ENCODE results near the gene FHL3.
"Not testable (repeated sequence)": the region's sequence is repeated elsewhere in the genome, so short reads cannot be mapped to it uniquely, and the experiment has no call there.

FHL3 gene

GRCh38 chr1:38032992-38033391, 27.7 kb upstream of the FHL3 start:
- not testable (repeated sequence) for DNase-seq

GRCh38 chr1:38031513-38031866, 26.2 kb upstream of the FHL3 start:
- DNase-seq, result no peak

DNA sequence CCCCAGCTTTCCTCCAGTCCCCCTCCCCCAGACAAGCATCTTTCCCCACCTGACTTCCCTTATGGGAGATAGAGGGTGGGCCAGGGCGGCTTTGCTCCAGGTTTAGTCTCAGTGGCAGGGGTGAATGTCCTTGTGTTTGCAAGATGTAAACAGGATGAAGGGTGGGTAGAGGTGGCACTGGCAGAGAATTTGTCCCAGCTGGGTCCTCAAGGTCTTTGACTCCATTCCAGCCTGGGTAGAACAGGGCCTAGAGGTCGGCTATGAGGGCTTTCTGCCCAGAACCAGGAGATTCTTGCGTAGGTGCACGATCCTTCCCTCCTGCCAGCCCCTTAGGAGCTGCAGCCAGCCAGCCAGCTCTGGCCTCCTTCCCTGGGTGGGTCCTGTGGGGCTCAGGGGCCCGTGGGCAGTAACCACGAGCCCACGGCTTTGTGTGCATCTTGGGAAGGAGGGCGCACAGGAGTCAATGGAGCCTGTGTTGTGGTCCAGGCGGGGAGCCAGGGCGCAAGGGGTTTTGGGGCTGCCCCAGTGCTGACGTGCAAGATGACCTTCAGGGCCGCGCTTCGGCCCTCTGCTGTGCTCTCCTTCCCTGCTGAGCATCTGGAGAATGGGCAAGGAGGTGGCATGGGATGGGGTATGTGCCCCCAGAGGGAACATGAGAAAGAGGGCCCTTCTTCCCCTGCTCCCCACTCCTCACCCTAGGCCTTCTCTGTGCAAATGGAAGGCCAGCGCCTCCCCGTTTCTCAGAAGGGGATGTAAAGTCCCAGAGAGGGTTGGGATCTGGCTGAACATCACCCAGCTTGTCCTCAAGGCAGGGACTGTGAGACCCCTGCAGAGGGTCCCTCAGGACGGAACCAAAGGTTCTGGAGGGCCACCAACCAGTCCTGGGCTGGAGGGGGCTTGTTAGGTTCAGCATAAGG, 25.5 kb upstream of the FHL3 start:
- DNase-seq, result no peak

GRCh38 chr1:38029685-38030511, 24.6 kb upstream of the FHL3 start:
- DNase-seq, result no peak

DNA sequence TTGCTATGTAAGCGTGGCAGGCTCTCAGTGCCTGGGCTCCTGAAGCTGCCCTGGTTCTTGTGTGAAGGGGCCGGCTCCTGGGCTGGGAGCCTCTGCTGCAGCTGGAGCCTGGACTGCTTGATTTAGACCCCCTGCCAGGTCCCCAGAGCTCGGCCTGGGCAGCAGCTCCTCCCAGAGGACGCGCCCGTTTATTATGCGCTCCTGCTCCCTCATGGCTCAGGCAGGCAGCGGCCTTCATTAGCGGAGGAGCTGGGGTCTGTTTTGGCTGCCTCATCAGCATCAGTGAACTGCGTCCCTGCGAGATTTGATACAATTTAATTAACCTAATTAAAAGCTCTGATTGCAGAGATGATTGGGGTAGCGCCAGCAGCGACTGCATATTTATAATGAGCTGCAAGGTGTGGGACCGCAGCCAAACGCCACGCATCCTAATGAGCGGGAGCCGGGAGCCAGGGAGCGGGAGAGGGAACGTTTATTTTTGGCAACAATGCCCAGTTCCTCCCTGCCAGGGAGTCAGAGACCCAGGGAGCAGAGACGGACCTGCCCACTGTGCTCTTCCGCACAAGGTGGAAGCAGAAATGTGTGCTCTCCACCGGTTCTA, 23.9 kb upstream of the FHL3 start:
- no peak for DNase-seq

- no peak for DNase-seq
Measured at GRCh38 chr1:38028671-38029070, 23.4 kb upstream of the FHL3 start.

DNA sequence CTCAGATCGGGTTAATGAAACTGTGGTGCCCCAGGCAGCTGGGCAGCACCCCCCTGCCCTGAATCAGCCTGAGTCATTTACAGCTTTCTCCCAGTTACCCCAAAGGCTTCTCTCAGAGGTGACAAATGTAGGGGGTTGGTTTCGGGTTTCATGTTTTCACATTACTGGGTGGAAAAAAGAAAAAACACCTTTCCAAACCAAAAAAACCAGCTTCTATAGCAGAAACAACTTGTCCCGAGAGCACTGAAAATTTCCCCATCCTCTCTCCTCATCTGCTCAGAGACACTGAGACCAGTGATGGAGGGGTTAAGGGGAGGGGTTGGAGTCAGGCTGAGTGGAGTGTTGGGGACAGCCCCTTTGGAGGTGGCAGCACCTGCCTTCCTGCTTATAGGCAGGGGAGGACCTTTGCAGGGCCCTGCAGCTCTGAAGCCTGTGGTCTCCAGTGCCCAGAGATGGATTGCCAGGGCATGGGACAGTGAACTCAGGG, 22.8 kb upstream of the FHL3 start:
- no peak for DNase-seq

DNA sequence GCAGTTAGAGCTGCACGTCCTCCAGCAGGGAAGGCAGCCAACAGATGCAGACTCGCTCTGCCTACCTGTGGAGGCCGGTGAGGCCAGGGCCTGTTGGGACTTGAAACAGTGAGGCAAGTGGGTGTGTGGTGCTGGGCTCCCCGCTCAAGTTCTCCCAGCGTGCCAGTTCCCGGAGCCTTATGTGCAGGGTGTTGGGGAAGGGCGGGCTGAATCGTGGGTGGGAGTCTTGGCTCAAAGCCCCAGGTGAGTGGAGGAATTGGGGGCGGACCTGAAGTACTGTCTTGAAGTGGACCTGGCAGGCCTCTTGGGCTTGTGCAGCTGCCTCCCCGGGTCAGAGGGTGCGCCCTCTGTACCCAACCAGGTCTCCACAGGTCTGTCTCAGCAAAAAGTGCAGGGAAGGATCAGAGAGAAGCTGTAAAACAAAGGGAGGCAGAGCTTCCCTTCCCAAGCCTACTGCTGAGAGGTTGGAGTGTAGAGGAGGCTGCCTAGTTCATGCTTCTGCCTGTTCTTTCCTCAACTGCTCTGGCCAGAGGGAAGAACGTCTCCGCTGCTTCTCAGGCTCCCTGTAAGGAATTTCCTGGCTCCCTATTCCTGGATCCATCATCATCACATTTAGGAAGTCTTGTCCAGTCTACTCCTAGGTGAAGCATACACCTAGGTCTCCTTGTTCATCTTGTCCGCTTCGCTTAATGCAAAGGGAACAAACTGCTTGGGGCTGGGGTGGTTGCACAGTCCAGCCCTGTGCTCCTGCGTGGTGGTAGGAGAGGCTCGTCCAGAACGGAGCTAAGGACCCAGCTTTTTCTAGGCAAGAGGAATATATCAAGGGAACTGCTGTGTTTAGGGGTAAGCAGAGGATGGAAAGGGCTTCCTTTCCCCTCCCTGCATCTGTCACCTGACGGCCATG, 22.1 kb upstream of the FHL3 start:
- no peak for DNase-seq

GRCh38 chr1:38026592-38027200, 21.4 kb upstream of the FHL3 start:
- no peak for DNase-seq

DNA sequence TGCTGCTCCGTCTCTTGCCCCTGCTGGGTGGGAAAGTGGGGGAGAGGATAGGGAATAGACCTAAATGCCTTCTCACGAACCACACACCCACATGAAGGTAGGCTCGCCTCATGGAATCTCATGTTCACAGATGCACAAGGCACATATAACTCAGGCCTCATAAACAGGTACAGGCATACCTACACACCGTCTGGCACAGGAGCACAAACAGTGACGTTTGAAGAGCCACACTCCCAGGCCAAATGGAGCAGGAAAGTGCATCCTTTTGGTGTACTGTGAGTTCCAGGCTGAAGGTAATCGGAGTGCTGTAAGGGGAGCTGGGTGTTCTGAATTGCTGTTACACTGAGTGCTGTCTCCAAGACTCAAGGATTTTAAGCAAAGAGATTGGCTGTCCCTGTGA, 20.4 kb upstream of the FHL3 start:
- DNase-seq, result no peak

- DNase-seq, result no peak
Measured at GRCh38 chr1:38025233-38025632, 19.9 kb upstream of the FHL3 start.

DNA sequence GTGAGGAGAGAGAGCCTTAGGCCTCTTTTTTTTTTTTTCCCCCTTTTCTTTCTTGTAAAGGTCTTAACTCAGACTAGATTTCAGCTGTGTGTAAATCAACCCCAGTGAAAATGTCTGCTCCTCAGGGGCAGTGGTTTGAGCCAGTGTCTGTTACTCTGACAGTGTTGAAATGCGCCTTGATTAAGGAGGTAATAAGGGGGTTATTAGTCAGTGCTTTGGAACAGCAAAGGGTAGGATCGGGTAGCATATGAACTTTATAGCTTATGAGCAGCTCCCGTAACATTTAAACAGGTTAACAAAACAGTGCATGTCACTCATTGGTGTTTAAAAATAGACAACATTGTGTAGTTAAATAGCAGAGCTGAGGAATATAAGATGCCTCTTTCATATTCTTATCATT, 17.5 kb upstream of the FHL3 start:
- no peak for DNase-seq

- DNase-seq, result no peak
Measured at GRCh38 chr1:38021969-38022368, 16.7 kb upstream of the FHL3 start.

- no peak for DNase-seq
Measured at GRCh38 chr1:38020396-38020795, 15.1 kb upstream of the FHL3 start.

DNA sequence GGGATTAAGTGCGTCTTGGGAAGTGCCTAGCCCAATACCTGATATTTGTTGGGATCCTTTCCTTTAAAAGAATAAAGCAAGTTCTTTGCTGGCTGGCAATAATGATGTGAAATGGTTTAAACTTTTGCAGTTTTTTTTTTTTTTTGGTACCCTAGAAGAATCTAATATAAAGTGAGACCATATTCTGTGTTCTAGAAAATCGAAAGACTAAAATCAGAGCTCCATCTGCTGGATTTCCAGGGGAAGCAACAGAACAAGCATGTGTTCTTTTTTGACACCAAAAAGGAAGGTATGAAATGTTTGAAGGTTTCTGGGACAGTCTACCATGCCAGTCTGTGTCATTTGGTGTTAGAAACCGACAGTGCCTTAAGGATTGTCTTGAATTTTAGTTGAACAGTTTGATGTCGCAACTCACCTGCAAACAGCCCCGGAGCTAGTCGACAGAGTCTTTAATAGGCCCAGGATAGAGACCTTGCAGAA, 13.6 kb upstream of the FHL3 start:
- DNase-seq, result no peak

- no peak for DNase-seq
Measured at GRCh38 chr1:38015978-38016725, 10.8 kb upstream of the FHL3 start.

DNA sequence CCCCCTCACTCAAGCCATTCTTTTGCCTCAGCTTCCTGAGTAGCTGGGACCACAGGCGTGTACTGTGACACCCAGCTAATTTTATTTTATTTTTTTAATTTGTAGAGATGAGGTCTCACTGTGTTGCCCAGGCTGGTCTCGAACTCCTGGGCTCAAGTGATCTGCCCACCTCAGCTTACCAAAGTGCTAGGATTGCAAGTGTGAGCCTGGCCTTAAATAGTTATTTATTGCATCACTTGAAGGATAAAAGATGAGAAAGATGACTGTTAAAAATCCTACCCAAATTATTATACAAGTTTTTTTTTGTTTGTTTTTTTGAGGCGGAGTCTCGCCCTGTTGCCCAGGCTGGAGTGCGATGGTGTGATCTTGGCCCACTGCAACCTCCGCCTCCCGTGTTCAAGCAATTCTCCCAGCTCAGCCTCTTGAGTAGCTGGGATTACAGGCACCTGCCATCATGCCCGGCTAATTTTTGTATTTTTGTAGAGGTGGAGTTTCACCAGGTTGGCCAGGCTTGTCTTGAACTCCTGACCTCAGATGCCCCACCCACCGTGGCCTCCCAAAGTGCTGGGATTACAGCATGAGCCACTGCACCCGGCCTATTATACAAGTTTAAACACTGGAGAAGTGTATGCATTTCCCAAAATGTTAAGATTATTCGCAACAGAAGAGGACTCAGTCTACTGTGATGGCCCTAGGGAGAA, 9.6 kb upstream of the FHL3 start:
- DNase-seq, result no peak

DNA sequence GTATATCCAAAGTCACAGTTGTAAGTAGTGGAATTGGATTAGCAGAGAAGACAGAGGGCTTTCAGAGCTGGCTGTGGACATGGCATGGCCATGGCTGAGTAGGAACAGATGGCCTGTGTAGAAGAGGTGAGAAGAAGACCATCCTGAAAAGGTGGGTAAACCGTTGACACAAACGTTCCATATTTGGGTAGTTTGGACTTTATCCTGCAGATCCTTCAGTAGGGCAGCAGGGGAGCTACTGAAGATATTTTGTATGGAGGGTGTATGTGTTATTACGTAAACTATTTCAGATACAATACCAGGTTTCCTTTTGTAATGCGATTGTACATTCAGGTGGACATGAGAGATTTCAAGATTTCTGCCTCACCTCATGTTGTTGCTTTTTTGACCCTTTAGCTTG, 8.9 kb upstream of the FHL3 start:
- no peak for DNase-seq

DNA sequence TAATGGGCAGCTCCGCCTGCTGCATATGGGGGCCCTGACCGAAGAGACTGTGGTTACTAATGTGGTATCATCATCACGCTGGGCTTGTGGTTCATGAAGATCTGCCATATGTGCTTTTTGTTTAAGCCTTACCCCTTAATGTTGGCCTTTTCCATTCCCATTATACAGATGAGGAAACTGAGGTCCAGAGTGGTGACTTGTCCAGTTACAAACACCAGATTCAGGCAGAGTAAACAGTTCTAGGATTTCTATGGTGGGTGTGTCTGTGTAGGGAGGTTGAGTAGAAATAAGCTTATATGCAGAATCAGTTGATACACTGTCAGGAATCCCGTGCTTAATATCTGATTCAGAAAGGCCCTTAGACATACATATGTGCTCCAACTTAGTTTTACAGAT, 7.9 kb upstream of the FHL3 start:
- DNase-seq, result no peak
